Measurements from ENCODE around the gene TSTD1. TPM values are rescaled to one million over a fixed set of nuclear protein-coding genes. Genes with fewer than 3 reads are reported as not detected.

The TSTD1 gene
- total and polyA plus RNA-seq, 2 experiments from 2014 or later: 36.3 to 102 TPM

DNA sequence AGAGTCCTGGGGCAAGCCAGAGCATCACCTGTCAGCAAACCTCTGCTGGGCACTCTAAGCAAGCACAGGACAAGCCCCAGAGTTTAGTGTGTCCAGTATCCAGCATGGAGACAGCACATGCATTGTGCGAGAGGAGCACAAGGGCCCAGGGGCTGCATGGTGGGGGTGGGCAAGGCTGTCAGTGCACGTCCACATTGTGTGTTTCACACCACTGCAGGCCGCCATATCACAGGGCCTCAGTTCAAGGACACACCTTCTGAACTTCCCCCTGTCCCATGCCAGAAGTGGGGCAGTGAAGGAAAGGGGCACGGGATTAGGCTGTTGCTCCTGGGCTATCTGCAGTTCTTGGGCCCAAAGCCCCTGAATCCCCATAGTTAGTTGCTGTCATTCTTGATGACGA lies 782 bp upstream of the TSTD1 start:
- Histone ChIP-seq H3K9me3 (ENCODE audit: low read depth) (no peaks in the 10 kb centered on the region), H4K20me1 (ENCODE audit: insufficient read depth, poor library complexity, severe bottlenecking) (no peaks in the 10 kb centered on the region), H3K27me3 (no peaks in the 10 kb centered on the region), H3K4me3 (no peak overlapping the region), H3K27ac (no peak overlapping the region), H2AFZ (no peak overlapping the region), H3K4me2 (peak overlapping the region; percentile 73), H3K79me2 (peaks cover 25% of the 10 kb centered on the region), H3K36me3 (replicated peaks; ENCODE audit: insufficient read depth, low read depth) (no peaks in the 10 kb centered on the region), H3K9me2 (replicated peaks; ENCODE audit: insufficient read depth) (no peaks in the 10 kb centered on the region), H3K4me1 (ENCODE audit: insufficient read depth) (peaks cover 11% of the 10 kb centered on the region)
- no peak for DNase-seq (ENCODE audit: low spot score)
- WGBS (ENCODE audit: low lambda C conversion rate, missing lambda C conversion rate): 89% methylated on average over 5 of the region's 5 CpGs
- TF ChIP-seq EZH2 (IDR thresholded peaks at IDR 0.05; ENCODE audit: borderline replicate concordance) (no peak), EZH2phosphoT487 (IDR thresholded peaks at IDR 0.05; ENCODE audit: low read depth, severe bottlenecking, unreplicated experiment) (no peak), CTCF (IDR thresholded peaks at IDR 0.05; ENCODE audit: poor library complexity) (no peak)

GRCh38 chr1:161039154-161039545 lies 386 bp upstream of the TSTD1 start:
- TF ChIP-seq EZH2phosphoT487 (IDR thresholded peaks at IDR 0.05; ENCODE audit: low read depth, severe bottlenecking, unreplicated experiment): no peak
- no peak for TF ChIP-seq CTCF (IDR thresholded peaks at IDR 0.05; ENCODE audit: poor library complexity)
- no peak for TF ChIP-seq EZH2 (IDR thresholded peaks at IDR 0.05; ENCODE audit: borderline replicate concordance)
- Histone ChIP-seq H3K4me3 (no peak overlapping the region), H3K4me1 (ENCODE audit: insufficient read depth) (peaks cover 8% of the 10 kb centered on the region), H3K36me3 (replicated peaks; ENCODE audit: insufficient read depth, low read depth) (no peaks in the 10 kb centered on the region), H2AFZ (no peak overlapping the region), H3K9me3 (ENCODE audit: low read depth) (no peaks in the 10 kb centered on the region), H3K27ac (peak overlapping the region; percentile 67), H3K9me2 (replicated peaks; ENCODE audit: insufficient read depth) (no peaks in the 10 kb centered on the region), H3K79me2 (peaks cover 21% of the 10 kb centered on the region), H4K20me1 (ENCODE audit: insufficient read depth, poor library complexity, severe bottlenecking) (no peaks in the 10 kb centered on the region), H3K4me2 (peak overlapping the region; percentile 73), H3K27me3 (no peaks in the 10 kb centered on the region)
- WGBS (ENCODE audit: low lambda C conversion rate, missing lambda C conversion rate): 20% methylated on average over 3 of the region's 3 CpGs
- no peak for DNase-seq (ENCODE audit: low spot score)

DNA sequence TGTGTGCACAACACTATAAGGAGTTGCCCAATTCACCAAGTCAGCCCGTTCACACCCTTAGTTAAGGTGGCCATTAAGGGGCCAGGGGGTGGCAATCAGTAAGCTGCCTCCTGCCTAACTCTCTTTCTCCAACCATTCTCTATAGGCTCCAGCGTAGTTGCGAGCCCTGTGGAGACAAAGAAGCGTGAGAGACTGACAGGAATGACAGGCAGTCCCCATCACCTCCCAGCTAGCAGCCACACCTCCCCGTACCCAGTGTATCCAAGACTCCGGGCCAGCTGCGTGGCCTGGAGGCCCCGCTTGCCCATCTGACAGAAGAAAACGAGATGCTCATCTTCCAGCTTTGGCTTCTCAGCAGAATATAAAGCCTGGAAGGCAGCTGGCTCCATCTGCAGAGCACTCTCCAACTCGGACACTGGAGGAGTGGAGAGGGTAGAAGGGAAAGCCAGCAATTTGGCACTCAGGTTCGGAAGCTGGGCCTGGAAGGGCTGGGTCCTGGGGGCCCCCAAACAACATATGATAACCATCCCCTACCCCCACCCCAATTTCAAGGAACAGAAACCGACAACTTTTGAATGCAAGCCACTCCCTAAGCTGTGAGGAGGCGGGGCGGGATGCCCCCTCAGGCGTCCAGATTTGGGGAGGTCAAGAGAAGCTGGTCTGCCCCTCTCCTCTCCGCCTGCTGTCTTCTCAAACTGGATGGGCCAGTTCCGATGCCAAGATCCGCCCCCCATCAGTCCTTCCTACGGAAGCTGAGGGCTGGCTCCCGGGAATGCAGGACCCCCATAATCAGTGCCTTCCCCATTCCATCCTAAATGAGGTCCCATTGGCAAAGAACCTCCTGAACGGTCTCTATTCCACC lies 872 bp downstream of the TSTD1 start:
- Histone ChIP-seq H3K4me3 (peak overlapping the region; percentile 28), H3K9me2 (replicated peaks; ENCODE audit: insufficient read depth) (no peaks in the 10 kb centered on the region), H3K79me2 (peaks cover 9% of the 10 kb centered on the region), H2AFZ (peak overlapping the region; percentile 67), H3K4me2 (peak overlapping the region; percentile 73), H3K36me3 (replicated peaks; ENCODE audit: insufficient read depth, low read depth) (no peaks in the 10 kb centered on the region), H3K9me3 (ENCODE audit: low read depth) (no peaks in the 10 kb centered on the region), H3K27ac (peak overlapping the region; percentile 67), H3K27me3 (no peaks in the 10 kb centered on the region), H3K4me1 (ENCODE audit: insufficient read depth) (peaks cover 5% of the 10 kb centered on the region), H4K20me1 (ENCODE audit: insufficient read depth, poor library complexity, severe bottlenecking) (no peaks in the 10 kb centered on the region)
- DNase-seq (ENCODE audit: low spot score): no peak
- TF ChIP-seq EZH2 (IDR thresholded peaks at IDR 0.05; ENCODE audit: borderline replicate concordance) (no peak), CTCF (IDR thresholded peaks at IDR 0.05; ENCODE audit: poor library complexity) (no peak), EZH2phosphoT487 (IDR thresholded peaks at IDR 0.05; ENCODE audit: low read depth, severe bottlenecking, unreplicated experiment) (no peak)
- WGBS (ENCODE audit: low lambda C conversion rate, missing lambda C conversion rate): 54% methylated on average over 21 of the region's 21 CpGs

Measured in hepatocyte (in vitro differentiated cells).